Measurements from ENCODE around the gene COPS4. TPM values are rescaled to one million over a fixed set of nuclear protein-coding genes. Genes with fewer than 3 reads are reported as not detected.

COPS4 gene
- total RNA-seq, 1 donor from 2014 or later = 34.4 TPM

GRCh38 chr4:83112231-83112630 is 77.2 kb downstream of the COPS4 start:
- no peaks in the 10 kb centered on the region for H3K36me3 Mint-ChIP-seq
- H3K4me1 Mint-ChIP-seq (ENCODE audit: unreplicated experiment) = peaks cover 7% of the 10 kb centered on the region

DNA sequence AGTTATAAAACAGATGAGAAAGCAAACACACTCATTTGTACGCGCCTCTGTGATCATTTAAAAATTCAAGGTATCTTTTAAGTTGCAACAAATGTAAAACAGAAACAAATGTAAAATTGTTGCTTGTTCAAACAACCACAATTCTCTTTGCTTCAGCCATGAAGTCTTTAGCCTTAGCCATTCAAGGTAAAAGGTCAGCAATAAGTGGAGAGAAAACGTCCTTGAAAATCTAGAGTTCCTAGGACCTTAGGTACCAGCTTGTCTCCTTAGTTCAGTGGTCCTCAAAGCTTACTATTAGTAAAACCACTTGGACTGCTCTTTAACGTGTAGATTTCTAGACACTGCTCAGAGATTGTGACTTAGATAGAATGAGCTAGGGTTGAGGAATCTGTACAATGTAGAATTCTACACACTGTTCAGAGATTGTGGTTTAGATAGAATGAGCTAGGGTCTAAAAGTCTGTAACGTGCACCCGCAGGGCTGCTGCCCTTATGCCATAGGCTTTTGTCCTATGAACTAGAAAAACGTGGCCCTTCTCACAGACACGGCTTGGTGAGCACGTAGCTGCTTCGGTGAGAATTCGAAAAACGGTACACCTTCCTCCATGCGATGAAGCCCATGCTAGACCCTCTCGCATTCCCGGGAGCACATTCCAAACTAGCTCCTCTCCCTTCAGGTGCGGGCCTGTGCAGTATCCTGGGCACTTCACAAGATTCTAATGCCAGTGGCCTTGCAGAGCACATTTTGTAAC is 77.9 kb downstream of the COPS4 start:
- no peak for TF ChIP-seq CTCF (conservative IDR thresholded peaks at IDR 0.05)
- Mint-ChIP-seq H3K27me3 (peaks cover 10% of the 10 kb centered on the region), H3K4me3 (peak overlapping the region; percentile 70), H3K27ac (peak overlapping the region; percentile 24), H3K4me1 (ENCODE audit: unreplicated experiment) (peaks cover 7% of the 10 kb centered on the region), H3K36me3 (no peaks in the 10 kb centered on the region), H3K9me3 (no peaks in the 10 kb centered on the region)
- no peak for DNase-seq (ENCODE audit: extremely low spot score, unreplicated experiment)

More at GRCh38 chr4:83112231-83112630, 77.2 kb downstream of the COPS4 start:
- H3K27ac Mint-ChIP-seq = peak overlapping the region; percentile 24
- no peak for TF ChIP-seq CTCF (conservative IDR thresholded peaks at IDR 0.05)
- H3K9me3 Mint-ChIP-seq = no peaks in the 10 kb centered on the region
- H3K27me3 Mint-ChIP-seq = peaks cover 10% of the 10 kb centered on the region
- H3K4me3 Mint-ChIP-seq = peak overlapping the region; percentile 13
- DNase-seq (ENCODE audit: extremely low spot score, unreplicated experiment) = no peak

GRCh38 chr4:83113429-83113786 is 78.4 kb downstream of the COPS4 start:
- Mint-ChIP-seq H3K4me3 (peak overlapping the region; percentile 70), H3K9me3 (no peaks in the 10 kb centered on the region), H3K27ac (peak overlapping the region; percentile 19), H3K27me3 (peaks cover 10% of the 10 kb centered on the region), H3K4me1 (ENCODE audit: unreplicated experiment) (peaks cover 7% of the 10 kb centered on the region), H3K36me3 (no peaks in the 10 kb centered on the region)
- DNase-seq (ENCODE audit: extremely low spot score, unreplicated experiment) = no peak
- no peak for TF ChIP-seq CTCF (conservative IDR thresholded peaks at IDR 0.05)

GRCh38 chr4:83114576-83114975 is 79.6 kb downstream of the COPS4 start, which contains the start of gene PLAC8:
TSS of gene PLAC8 (minus strand) at chr4:83114729. CDS start at chr4:83107921, 6,808 bp downstream.
- no peak for DNase-seq (ENCODE audit: extremely low spot score, unreplicated experiment)
- Mint-ChIP-seq H3K4me1 (ENCODE audit: unreplicated experiment) (peaks cover 7% of the 10 kb centered on the region), H3K4me3 (peak within 1 kb of the TSS; percentile 70), H3K27me3 (peaks cover 3% of the 10 kb centered on the region), H3K9me3 (no peaks in the 10 kb centered on the region), H3K27ac (peak within 1 kb of the TSS; percentile 69), H3K36me3 (no peaks in the 10 kb centered on the region)
- TF ChIP-seq CTCF (conservative IDR thresholded peaks at IDR 0.05) = no peak

- Mint-ChIP-seq H3K9me3 (no peaks in the 10 kb centered on the region), H3K27me3 (peaks cover 3% of the 10 kb centered on the region), H3K4me1 (ENCODE audit: unreplicated experiment) (peaks cover 7% of the 10 kb centered on the region), H3K4me3 (peak overlapping the region; percentile 21), H3K36me3 (no peaks in the 10 kb centered on the region), H3K27ac (peak overlapping the region; percentile 69)
- no peak for DNase-seq (ENCODE audit: extremely low spot score, unreplicated experiment)
- TF ChIP-seq CTCF (conservative IDR thresholded peaks at IDR 0.05) = no peak
Observed at GRCh38 chr4:83115000-83115399, 80.0 kb downstream of the COPS4 start.

All from type B pancreatic cell (in vitro differentiated cells).